Type B pancreatic cell (in vitro differentiated cells): ENCODE measurements around the gene GABRR3. TPM values are rescaled to one million over a fixed set of nuclear protein-coding genes. Genes with fewer than 3 reads are reported as not detected.

Experiments used
- DNase-seq: peaks from one replicate; pipeline ENCODE4 v3.0.0; 2021; ENCODE audit warnings: mixed read lengths; ENCODE audit not compliant: unreplicated experiment; ENCODE audit errors: extremely low spot score
- H3K27ac Mint-ChIP-seq: 2 replicates; pipeline ENCODE4 v1.8.0; 2021; ENCODE audit warnings: mild to moderate bottlenecking, mixed read lengths
- H3K27me3 Mint-ChIP-seq: 2 replicates; pipeline ENCODE4 v1.8.0; 2021; ENCODE audit warnings: mixed read lengths
- H3K36me3 Mint-ChIP-seq: 2 replicates; pipeline ENCODE4 v1.8.0; 2021; ENCODE audit warnings: mixed read lengths
- H3K4me1 Mint-ChIP-seq: one replicate; pipeline ENCODE4 v1.8.0; 2021; ENCODE audit warnings: mixed read lengths; ENCODE audit not compliant: unreplicated experiment
- H3K4me3 Mint-ChIP-seq: 2 replicates; pipeline ENCODE4 v1.8.0; 2021; ENCODE audit warnings: mild to moderate bottlenecking, mixed read lengths
- H3K9me3 Mint-ChIP-seq: 2 replicates; pipeline ENCODE4 v1.8.0; 2021; ENCODE audit warnings: mixed read lengths
- CTCF ChIP-seq: fragments of 200-600 bp; sonication (generic); conservative IDR thresholded peaks from 2 replicates; pipeline ENCODE4 v1.5.0; 2021; ENCODE audit warnings: antibody characterized with exemption, mild to moderate bottlenecking
- total RNA-seq: library from RNA; stranded (reverse); gene quantifications from 2 replicates; pipeline ENCODE4 v1.2.1, GENCODE V29; 2021; ENCODE audit warnings: low replicate concordance

The GABRR3 gene
- total RNA-seq, 1 donor from 2014 or later: not detected

DNA sequence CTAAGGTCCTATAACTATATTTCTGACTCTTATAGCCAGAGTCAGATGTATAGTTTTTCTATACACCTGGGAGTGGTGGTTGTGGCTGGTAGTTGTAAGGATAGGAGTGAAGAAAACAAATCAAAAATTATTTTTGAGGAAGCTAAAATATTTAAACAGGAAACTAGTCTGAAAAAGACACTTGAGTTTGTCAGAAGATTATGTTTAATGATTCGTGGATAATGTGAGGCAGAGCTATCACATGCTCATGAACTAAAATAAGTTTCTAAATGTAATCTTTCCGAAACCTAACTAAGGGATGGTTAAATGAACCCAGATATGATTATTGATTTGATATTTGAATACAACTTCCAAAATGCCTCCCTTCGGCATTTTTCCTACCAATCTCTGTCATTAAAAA is 30.4 kb downstream of the GABRR3 start:
- Mint-ChIP-seq H3K36me3 (no peaks in the 10 kb centered on the region), H3K9me3 (no peaks in the 10 kb centered on the region), H3K4me1 (no peaks in the 10 kb centered on the region), H3K27ac (no peak overlapping the region), H3K4me3 (no peak overlapping the region), H3K27me3 (peaks cover 6% of the 10 kb centered on the region)
- no peak for TF ChIP-seq CTCF
- no peak for DNase-seq

- no peak for TF ChIP-seq CTCF
- Mint-ChIP-seq H3K27me3 (peaks cover 6% of the 10 kb centered on the region), H3K27ac (no peak overlapping the region), H3K4me1 (no peaks in the 10 kb centered on the region), H3K9me3 (no peaks in the 10 kb centered on the region), H3K36me3 (no peaks in the 10 kb centered on the region), H3K4me3 (no peak overlapping the region)
- no peak for DNase-seq
Observed at GRCh38 chr3:98003306-98003969, 31.7 kb downstream of the GABRR3 start.

- H3K9me3 Mint-ChIP-seq: no peaks in the 10 kb centered on the region
- H3K27me3 Mint-ChIP-seq: peaks cover 6% of the 10 kb centered on the region
- no peak overlapping the region for H3K4me3 Mint-ChIP-seq
- no peak for DNase-seq
- H3K36me3 Mint-ChIP-seq: no peaks in the 10 kb centered on the region
- no peak for TF ChIP-seq CTCF
- no peaks in the 10 kb centered on the region for H3K4me1 Mint-ChIP-seq
- no peak overlapping the region for H3K27ac Mint-ChIP-seq
Observed at GRCh38 chr3:98002717-98003116, 32.4 kb downstream of the GABRR3 start.

DNA sequence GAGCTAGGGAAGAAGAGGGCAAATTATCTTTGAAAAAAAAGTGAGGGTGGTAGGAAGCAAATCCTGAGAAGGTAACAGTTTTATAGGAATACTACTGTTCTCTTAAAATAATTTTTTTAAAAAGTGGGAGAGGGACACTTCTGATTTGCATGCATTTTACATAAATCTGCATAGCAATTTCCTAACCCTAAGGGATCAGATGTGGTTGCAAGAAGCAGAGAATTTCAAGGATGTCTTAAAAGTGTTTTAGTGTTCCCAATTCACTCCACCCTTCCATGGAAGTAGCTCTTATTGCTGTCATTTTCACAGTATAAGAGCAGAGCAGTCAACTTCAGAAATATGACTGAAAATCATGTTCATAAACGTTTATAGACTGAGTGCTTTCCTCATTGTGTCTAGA is 35.1 kb downstream of the GABRR3 start:
- Mint-ChIP-seq H3K9me3 (no peaks in the 10 kb centered on the region), H3K4me3 (no peak overlapping the region), H3K36me3 (no peaks in the 10 kb centered on the region), H3K27me3 (peaks cover 3% of the 10 kb centered on the region), H3K4me1 (no peaks in the 10 kb centered on the region), H3K27ac (no peak overlapping the region)
- no peak for DNase-seq
- TF ChIP-seq CTCF: no peak

GRCh38 chr3:97999103-97999502 is 36.0 kb downstream of the GABRR3 start:
- no peak for DNase-seq
- TF ChIP-seq CTCF: no peak
- H3K4me3 Mint-ChIP-seq: no peak overlapping the region
- H3K27me3 Mint-ChIP-seq: peaks cover 3% of the 10 kb centered on the region
- H3K4me1 Mint-ChIP-seq: no peaks in the 10 kb centered on the region
- H3K9me3 Mint-ChIP-seq: no peaks in the 10 kb centered on the region
- H3K36me3 Mint-ChIP-seq: no peaks in the 10 kb centered on the region
- no peak overlapping the region for H3K27ac Mint-ChIP-seq

GRCh38 chr3:97996988-97997387 is 38.1 kb downstream of the GABRR3 start:
- TF ChIP-seq CTCF: no peak

More at GRCh38 chr3:97996988-97997387, 38.1 kb downstream of the GABRR3 start:
- Mint-ChIP-seq H3K27me3 (peaks cover 3% of the 10 kb centered on the region), H3K4me1 (no peaks in the 10 kb centered on the region), H3K27ac (no peak overlapping the region), H3K36me3 (no peaks in the 10 kb centered on the region), H3K4me3 (no peak overlapping the region), H3K9me3 (no peaks in the 10 kb centered on the region)
- DNase-seq: no peak
